ENCODE measurements around the gene THAP10.
"Not testable (repeated sequence)": the region's sequence is repeated elsewhere in the genome, so short reads cannot be mapped to it uniquely, and the experiment has no call there.

THAP10 gene

DNA sequence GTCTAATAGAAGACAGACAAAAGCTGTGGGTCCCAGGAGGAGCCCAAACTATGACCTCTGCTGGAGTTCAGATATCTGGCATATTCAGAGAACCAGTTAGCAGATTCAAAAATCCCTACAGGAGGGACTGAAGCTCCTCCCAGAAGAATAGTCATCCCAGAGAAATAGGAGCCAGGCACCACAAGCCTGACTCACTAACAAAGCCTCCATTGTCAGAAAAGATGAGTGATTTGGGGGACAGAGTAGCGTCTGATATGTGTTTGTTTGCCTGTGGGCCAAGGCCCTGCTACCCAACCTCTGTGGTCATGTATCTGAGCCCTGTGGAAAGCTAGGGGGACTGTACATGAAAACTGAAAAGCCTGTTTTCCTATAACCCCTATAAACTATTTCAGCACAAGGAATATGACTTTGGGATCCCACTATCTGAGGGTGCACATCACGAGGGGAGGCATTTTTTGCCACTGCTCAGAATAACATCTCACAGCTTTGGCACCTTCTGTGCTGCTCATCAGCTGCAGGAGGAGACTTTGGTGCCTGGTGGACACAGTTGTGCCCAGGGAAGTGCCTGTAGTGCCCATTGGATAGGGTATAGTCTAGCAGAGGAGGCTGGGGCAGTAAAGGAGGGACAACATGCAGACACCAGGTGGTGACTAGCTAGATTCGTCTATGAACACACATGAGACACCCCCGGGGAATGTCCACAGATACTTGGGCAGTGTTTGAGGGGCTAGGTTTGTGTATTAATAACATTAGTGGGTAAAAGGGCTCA lies 28.6 kb downstream of the THAP10 start:
- Mint-ChIP-seq H3K4me3 (no peak overlapping the region), H3K4me1 (no peaks in the 10 kb centered on the region), H3K27ac (no peak overlapping the region), H3K27me3 (peaks cover 7% of the 10 kb centered on the region), H3K9me3 (no peaks in the 10 kb centered on the region), H3K36me3 (no peaks in the 10 kb centered on the region)

DNA sequence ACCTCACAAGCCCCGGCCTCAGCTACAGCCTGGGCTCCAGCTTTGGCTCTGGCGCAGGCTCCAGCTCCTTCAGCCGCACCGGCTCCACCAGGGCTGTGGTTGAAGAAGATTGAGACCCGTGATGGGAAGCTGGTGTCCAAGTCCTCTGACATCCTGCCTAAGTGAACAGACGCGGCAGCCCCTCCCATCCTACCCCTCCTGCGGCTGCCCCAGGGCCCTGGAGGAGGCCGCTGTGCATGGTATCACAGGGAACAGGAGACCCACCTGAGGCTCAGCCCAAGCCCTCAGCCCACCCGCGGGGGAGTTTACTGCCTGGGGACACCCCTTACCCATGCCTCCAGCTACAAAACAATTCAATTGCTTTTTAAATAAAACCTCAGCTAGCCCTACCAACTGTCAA lies 32.2 kb downstream of the THAP10 start:
- Mint-ChIP-seq H3K9me3 (no peaks in the 10 kb centered on the region), H3K4me3 (no peak overlapping the region), H3K4me1 (no peaks in the 10 kb centered on the region), H3K36me3 (no peaks in the 10 kb centered on the region), H3K27me3 (peaks cover 13% of the 10 kb centered on the region), H3K27ac (no peak overlapping the region)

- H3K36me3 Mint-ChIP-seq = no peaks in the 10 kb centered on the region
- no peak overlapping the region for H3K4me3 Mint-ChIP-seq
- H3K27ac Mint-ChIP-seq = no peak overlapping the region
- peaks cover 17% of the 10 kb centered on the region for H3K27me3 Mint-ChIP-seq
- no peaks in the 10 kb centered on the region for H3K9me3 Mint-ChIP-seq
- H3K4me1 Mint-ChIP-seq = peaks cover 3% of the 10 kb centered on the region
These were observed 32.8 kb downstream of the THAP10 start for GRCh38 chr15:70859322-70859908.

DNA sequence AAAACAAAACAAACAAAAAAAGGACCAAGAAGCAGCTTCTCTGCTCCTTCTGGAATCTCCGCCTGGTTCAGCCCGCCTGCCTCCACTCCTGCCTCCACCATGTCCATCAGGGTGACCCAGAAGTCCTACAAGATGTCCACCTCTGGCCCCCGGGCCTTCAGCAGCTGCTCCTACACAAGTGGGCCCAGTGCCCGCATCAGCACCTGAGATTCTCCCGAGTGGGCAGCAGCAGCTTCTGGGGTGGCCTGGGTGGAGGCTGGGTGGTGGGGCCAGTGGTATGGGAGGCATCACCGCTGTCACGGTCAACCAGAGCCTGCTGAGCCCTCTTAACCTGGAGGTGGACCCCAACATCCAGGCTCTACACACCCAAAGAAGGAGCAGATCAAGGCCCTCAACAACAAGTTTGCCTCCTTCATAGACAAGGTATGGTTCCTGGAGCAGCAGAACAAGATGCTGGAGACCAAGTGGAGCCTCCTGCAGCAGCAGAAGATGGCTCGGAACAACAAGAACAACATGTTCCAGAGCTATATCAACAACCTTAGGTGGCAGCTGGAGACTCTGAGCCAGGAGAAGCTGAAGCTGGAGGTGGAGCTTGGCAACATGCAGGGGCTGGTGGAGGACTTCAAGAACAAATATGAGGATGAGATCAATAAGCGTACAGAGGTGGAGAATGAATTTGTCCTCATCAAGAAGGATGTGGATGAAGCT lies 33.5 kb downstream of the THAP10 start:
- not testable (repeated sequence) for H3K4me3 Mint-ChIP-seq, H3K9me3 Mint-ChIP-seq, H3K4me1 Mint-ChIP-seq, H3K27ac Mint-ChIP-seq, H3K36me3 Mint-ChIP-seq
- H3K27me3 Mint-ChIP-seq = peaks cover 18% of the 10 kb centered on the region

DNA sequence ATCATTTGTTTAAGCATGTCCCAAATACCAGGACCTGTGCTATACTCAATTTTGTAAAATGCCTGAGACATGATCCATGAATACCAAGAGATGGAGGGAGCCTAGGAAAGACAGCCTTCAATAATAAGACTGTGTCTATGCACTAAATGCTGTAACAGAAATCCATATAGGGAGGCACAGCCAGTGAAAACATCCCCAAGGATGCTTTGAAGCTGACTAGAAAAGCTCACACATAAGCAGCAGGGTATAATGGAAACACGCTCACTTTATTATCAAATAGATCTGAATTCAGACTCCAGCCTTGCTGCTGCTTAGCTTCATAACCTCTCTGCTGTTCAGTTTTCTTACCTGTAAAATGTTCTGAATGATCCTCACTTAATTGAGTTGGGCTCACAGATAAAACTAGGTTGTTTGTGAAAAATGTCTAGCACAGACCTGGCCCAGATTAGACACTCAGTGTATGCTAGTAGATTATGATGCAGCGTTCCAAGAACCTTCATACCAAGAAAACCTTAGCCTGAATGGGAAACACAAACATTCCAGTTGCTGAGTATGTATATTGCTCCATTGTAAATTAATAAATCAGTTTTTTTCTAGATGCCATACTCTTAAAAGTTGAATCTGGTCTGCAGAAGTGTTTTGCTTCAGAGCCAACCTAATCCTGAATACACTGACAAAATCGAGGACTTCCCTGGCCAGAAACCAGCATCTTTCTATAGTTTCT lies 34.5 kb downstream of the THAP10 start:
- H3K36me3 Mint-ChIP-seq = no peaks in the 10 kb centered on the region

GRCh38 chr15:70856884-70857561 lies 35.2 kb downstream of the THAP10 start:
- H3K27ac Mint-ChIP-seq = no peak overlapping the region
- H3K36me3 Mint-ChIP-seq = no peaks in the 10 kb centered on the region
- peaks cover 29% of the 10 kb centered on the region for H3K27me3 Mint-ChIP-seq
- peaks cover 4% of the 10 kb centered on the region for H3K4me1 Mint-ChIP-seq
- no peaks in the 10 kb centered on the region for H3K9me3 Mint-ChIP-seq
- H3K4me3 Mint-ChIP-seq = no peak overlapping the region

More for the DNA sequence above, 34.5 kb downstream of the THAP10 start:
- H3K4me1 Mint-ChIP-seq = peaks cover 4% of the 10 kb centered on the region
- H3K27me3 Mint-ChIP-seq = peaks cover 25% of the 10 kb centered on the region
- no peak overlapping the region for H3K27ac Mint-ChIP-seq
- H3K4me3 Mint-ChIP-seq = no peak overlapping the region
- H3K9me3 Mint-ChIP-seq = no peaks in the 10 kb centered on the region

- Mint-ChIP-seq H3K36me3 (no peaks in the 10 kb centered on the region), H3K27me3 (peaks cover 33% of the 10 kb centered on the region), H3K4me1 (peaks cover 4% of the 10 kb centered on the region), H3K27ac (no peak overlapping the region), H3K9me3 (no peaks in the 10 kb centered on the region), H3K4me3 (no peak overlapping the region)
These were observed 35.9 kb downstream of the THAP10 start for GRCh38 chr15:70856177-70856883.

DNA sequence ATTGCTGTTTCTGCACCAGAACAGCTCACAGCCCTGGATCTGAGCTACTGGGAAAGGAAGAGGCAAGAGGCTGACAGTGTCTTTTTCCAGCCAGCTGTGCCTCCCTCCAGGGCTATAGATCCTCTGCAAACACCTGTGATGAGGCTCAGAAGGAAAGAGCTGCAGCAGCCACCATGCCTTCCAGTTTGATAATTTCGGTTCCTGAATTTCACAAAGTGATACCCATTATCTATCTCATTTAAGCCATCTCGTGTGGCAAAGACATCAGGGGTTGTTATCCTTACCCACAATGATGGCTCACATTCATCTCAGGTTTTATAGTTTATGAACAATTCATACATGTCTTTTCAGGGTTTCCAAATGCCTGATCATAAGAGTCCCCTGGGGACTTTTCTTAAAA lies 36.5 kb downstream of the THAP10 start:
- no peaks in the 10 kb centered on the region for H3K36me3 Mint-ChIP-seq
- H3K27me3 Mint-ChIP-seq = peaks cover 37% of the 10 kb centered on the region
- H3K4me3 Mint-ChIP-seq = no peak overlapping the region

DNA sequence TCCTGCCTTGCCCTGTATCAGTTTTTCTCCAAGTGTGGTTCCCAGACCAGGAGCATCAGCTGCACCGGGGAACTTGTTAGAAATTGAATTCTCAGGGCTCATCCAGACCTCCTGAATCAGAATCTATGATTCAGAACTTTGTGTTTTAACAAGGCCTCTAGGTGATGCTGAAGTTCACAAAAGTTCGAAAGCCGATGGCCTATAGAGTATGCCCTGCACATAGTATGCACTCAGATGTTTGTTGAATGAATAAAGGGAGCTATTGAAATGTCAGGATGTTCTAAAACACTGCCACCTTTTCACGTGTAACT lies 37.6 kb downstream of the THAP10 start:
- no peak overlapping the region for H3K27ac Mint-ChIP-seq
- peaks cover 4% of the 10 kb centered on the region for H3K4me1 Mint-ChIP-seq
- no peaks in the 10 kb centered on the region for H3K9me3 Mint-ChIP-seq
- H3K4me3 Mint-ChIP-seq = peak overlapping the region; percentile 89
- H3K36me3 Mint-ChIP-seq = no peaks in the 10 kb centered on the region
- peaks cover 45% of the 10 kb centered on the region for H3K27me3 Mint-ChIP-seq

More for the DNA sequence above, 36.5 kb downstream of the THAP10 start:
- H3K27ac Mint-ChIP-seq = no peak overlapping the region
- peaks cover 4% of the 10 kb centered on the region for H3K4me1 Mint-ChIP-seq
- no peaks in the 10 kb centered on the region for H3K9me3 Mint-ChIP-seq

GRCh38 chr15:70853973-70854665 lies 38.1 kb downstream of the THAP10 start, which contains the start of gene LARP6:
TSS of gene LARP6 (minus strand) at chr15:70854157. CDS start at chr15:70854088, 69 bp downstream.
- Mint-ChIP-seq H3K36me3 (no peaks in the 10 kb centered on the region), H3K27ac (no peak within 1 kb of the TSS), H3K9me3 (no peaks in the 10 kb centered on the region), H3K4me3 (peak within 1 kb of the TSS; percentile 89), H3K27me3 (peaks cover 46% of the 10 kb centered on the region), H3K4me1 (peaks cover 4% of the 10 kb centered on the region)

GRCh38 chr15:70853318-70853972 lies 38.8 kb downstream of the THAP10 start:
- Mint-ChIP-seq H3K4me3 (peak overlapping the region; percentile 69), H3K27me3 (peaks cover 44% of the 10 kb centered on the region), H3K36me3 (no peaks in the 10 kb centered on the region), H3K27ac (no peak overlapping the region), H3K4me1 (peaks cover 4% of the 10 kb centered on the region), H3K9me3 (no peaks in the 10 kb centered on the region)

GRCh38 chr15:70852501-70853317 lies 39.5 kb downstream of the THAP10 start:
- Mint-ChIP-seq H3K27ac (no peak overlapping the region), H3K4me1 (peaks cover 4% of the 10 kb centered on the region), H3K9me3 (no peaks in the 10 kb centered on the region), H3K4me3 (peak overlapping the region; percentile 69), H3K36me3 (no peaks in the 10 kb centered on the region), H3K27me3 (peaks cover 47% of the 10 kb centered on the region)

GRCh38 chr15:70851889-70852288 lies 40.3 kb downstream of the THAP10 start:
- H3K4me1 Mint-ChIP-seq = peaks cover 4% of the 10 kb centered on the region
- H3K27ac Mint-ChIP-seq = no peak overlapping the region
- peaks cover 51% of the 10 kb centered on the region for H3K27me3 Mint-ChIP-seq
- no peaks in the 10 kb centered on the region for H3K9me3 Mint-ChIP-seq
- no peaks in the 10 kb centered on the region for H3K36me3 Mint-ChIP-seq
- H3K4me3 Mint-ChIP-seq = no peak overlapping the region
